ENCODE data around the gene MACROH2A1. TPM values are rescaled to one million over a fixed set of nuclear protein-coding genes. Genes with fewer than 3 reads are reported as not detected.

The MACROH2A1 gene
- total and polyA plus RNA-seq, 8 donors = 183 to 309 (median 235) TPM

DNA sequence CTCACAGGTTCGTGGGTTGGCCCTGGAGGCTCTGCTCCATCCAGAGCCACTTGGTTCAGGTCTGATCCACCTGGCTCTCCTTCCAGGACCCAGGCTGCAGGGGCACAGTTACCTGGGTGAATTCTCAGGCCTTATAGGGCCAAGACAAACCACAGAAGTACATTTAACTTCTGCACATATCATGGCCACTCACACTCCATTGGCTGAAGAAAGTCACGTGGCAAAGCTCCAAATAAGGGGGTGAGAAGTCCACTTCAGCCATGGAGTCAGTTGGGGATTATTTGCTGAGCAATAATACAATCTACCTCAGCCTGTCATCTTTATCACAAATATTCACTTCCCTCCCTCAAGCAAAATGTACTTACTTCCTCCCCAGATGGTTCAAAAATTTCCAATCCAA is 83.6 kb downstream of the MACROH2A1 start:
- ATAC-seq = no peak
- Histone ChIP-seq H3K27me3 (no peaks in the 10 kb centered on the region), H3K36me3 (no peaks in the 10 kb centered on the region), H3K27ac (no peak overlapping the region), H3K4me3 (no peak overlapping the region), H3K9me3 (no peaks in the 10 kb centered on the region), H3K4me1 (no peaks in the 10 kb centered on the region)
- intact Hi-C loops (cut with DNase I) = no loop called here
- TF ChIP-seq, protein P1, sequence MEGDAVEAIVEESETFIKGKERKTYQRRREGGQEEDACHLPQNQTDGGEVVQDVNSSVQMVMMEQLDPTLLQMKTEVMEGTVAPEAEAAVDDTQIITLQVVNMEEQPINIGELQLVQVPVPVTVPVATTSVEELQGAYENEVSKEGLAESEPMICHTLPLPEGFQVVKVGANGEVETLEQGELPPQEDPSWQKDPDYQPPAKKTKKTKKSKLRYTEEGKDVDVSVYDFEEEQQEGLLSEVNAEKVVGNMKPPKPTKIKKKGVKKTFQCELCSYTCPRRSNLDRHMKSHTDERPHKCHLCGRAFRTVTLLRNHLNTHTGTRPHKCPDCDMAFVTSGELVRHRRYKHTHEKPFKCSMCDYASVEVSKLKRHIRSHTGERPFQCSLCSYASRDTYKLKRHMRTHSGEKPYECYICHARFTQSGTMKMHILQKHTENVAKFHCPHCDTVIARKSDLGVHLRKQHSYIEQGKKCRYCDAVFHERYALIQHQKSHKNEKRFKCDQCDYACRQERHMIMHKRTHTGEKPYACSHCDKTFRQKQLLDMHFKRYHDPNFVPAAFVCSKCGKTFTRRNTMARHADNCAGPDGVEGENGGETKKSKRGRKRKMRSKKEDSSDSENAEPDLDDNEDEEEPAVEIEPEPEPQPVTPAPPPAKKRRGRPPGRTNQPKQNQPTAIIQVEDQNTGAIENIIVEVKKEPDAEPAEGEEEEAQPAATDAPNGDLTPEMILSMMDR (IDR thresholded peaks at IDR 0.05) = no peak
- DNase-seq = no peak

DNA sequence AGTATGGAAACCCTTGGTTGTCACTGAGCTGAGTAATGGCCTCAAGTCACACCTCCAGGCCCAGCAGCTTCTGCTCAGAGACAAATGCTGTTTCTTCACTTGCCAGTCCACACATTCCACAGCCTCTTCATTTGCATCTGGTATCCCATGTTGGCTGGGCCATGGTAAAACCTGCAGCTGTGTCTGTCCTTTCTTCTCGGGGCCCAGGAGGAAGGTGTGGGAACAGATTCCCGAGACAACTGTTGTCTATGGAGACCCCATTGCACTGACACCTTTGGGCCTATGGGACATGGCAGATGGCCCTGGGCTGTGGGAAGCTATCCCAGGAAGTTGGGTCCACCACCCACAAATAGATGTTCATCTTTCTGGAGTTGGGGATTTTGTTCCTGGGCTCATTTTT is 85.1 kb downstream of the MACROH2A1 start:
- Histone ChIP-seq H3K36me3 (no peaks in the 10 kb centered on the region), H3K27ac (no peak overlapping the region), H3K4me3 (no peak overlapping the region), H3K27me3 (no peaks in the 10 kb centered on the region), H3K9me3 (no peaks in the 10 kb centered on the region), H3K4me1 (no peaks in the 10 kb centered on the region)
- no peak for ATAC-seq
- TF ChIP-seq, protein P1 (IDR thresholded peaks at IDR 0.05) = no peak
- intact Hi-C loops (cut with DNase I) = no loop called here
- DNase-seq = no peak

DNA sequence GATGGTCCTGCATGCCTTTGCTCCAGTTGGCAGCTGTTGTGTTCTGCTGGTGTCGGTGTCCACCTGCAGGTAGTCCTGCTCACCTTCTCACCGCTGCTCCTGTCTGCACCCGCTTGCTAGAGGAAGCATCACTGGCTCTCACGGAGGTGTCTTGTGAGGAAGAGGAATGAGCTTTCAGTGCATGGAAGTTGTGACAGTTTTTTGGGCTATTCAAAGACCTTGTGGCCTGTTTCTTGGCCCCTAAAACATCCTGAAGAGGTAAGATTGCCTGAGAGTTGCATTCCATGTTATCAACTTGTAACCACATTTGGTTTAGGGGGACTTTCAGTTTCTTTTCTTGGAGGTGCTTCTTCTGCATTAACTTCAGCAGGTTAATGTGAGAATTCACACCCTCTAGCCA is 85.6 kb downstream of the MACROH2A1 start:
- H3K36me3 ChIP-seq = no peaks in the 10 kb centered on the region
- no peak overlapping the region for H3K4me3 ChIP-seq
- no peak overlapping the region for H3K27ac ChIP-seq
- H3K9me3 ChIP-seq = no peaks in the 10 kb centered on the region
- no peak for ATAC-seq
- H3K4me1 ChIP-seq = no peaks in the 10 kb centered on the region
- intact Hi-C loops (cut with DNase I) = no loop called here
- TF ChIP-seq, protein P1 (IDR thresholded peaks at IDR 0.05) = no peak
- no peaks in the 10 kb centered on the region for H3K27me3 ChIP-seq
- no peak for DNase-seq

DNA sequence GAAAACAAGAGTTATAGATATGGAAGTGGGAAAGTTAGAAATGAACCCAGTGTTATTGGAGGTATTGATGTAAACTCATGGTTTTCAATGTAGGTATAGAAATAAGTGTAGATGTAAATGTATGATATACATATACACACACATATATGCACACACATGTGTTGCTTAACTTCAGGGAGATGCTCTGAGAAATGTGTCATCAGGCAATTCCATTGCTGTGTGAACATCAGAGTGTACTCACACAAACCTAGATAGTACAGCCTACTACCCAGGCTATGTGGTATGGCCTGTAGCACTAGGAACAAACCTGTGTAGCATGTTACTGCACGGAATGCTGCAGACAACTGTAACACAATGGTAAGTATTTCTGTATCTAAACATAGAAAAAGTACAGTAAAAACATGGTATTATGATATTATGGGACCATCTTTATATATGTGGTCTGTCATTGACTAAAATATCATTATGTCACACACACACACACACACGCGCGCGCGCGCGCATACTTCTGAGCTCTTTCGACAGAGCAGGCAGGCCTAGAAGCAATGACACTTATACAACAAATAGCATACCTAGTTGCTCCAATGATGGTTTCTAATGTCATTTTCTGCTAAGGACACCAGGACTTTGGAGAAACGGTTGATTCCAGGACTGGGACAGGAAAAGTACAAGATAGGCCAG is 86.6 kb downstream of the MACROH2A1 start:
- peaks cover 0 to 7% of the 10 kb centered on the region in 2 donors for H3K27me3 ChIP-seq
- ATAC-seq (no peak), DNase-seq (no peak)
- no peak overlapping the region for H3K4me3 ChIP-seq
- no peaks in the 10 kb centered on the region for H3K36me3 ChIP-seq
- H3K27ac ChIP-seq = no peak overlapping the region
- intact Hi-C loops (cut with DNase I) = no loop called here
- TF ChIP-seq, protein P1 (IDR thresholded peaks at IDR 0.05) = no peak
- no peaks in the 10 kb centered on the region for H3K9me3 ChIP-seq
- no peaks in the 10 kb centered on the region for H3K4me1 ChIP-seq

DNA sequence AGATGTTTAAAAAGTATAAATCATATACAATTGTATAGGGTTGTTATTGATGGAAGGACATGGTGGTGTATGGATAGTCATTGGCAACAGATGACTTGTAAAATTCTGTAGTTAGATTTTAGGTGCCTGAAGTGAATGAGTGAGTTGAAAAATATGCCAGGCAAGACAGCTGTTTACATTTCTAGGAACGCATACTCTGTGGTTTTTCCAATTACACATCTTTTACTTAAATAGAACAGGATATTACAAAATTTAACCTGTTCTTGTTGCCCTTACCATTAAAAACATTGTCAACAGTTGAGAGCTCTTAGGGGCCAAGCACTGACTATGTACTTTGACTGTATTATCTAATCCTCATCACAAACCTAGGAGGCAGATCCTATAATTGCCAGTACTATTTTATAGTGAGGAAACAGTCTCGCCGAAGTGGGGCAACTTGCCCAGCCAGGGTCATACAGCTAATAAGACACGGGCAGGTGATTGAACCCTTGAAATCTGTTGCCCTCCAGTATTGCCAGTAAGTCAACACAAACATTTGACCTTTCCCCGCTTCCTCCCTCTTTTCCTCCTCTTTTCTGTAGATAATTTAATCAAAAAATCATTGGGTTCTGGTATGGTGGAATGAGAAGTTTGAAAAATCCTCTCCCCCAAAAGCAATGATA is 88.6 kb downstream of the MACROH2A1 start:
- Histone ChIP-seq H3K9me3 (no peaks in the 10 kb centered on the region), H3K27me3 (peaks cover 0 to 16% of the 10 kb centered on the region in 2 donors), H3K27ac (no peak overlapping the region), H3K36me3 (no peaks in the 10 kb centered on the region), H3K4me3 (no peak overlapping the region), H3K4me1 (no peaks in the 10 kb centered on the region)
- TF ChIP-seq, protein P1 (IDR thresholded peaks at IDR 0.05) = no peak
- DNase-seq (no peak), ATAC-seq (no peak)
- intact Hi-C loops (cut with DNase I) = no loop called here

Measured in left lung (tissue), 10 donors.